GM23338 (cell line): ENCODE results near the gene NTNG1.

Experiments used
- CTCF ChIP-seq, 2 experiments: fragments of 200-600 bp in 1 of 2; sonication (generic) in 1 of 2; conservative IDR thresholded peaks; 2 replicates each; pipeline versions ENCODE4 v1.5.1 to v1.6.1; 2016 to 2017; ENCODE audit warnings: antibody characterized with exemption in 2 of 2, low read depth in 2 of 2, mild to moderate bottlenecking in 2 of 2, moderate library complexity in 1 of 2
- EZH2 ChIP-seq: fragments of 200-600 bp; sonication (generic); IDR thresholded peaks from one replicate; pipeline ENCODE4 v1.8.0; 2017; ENCODE audit warnings: antibody characterized with exemption, mild to moderate bottlenecking, low read depth; ENCODE audit not compliant: unreplicated experiment
- EZH2phosphoT487 ChIP-seq: fragments of 200-600 bp; sonication (generic); IDR thresholded peaks from one replicate; pipeline ENCODE4 v1.8.1; 2018; ENCODE audit warnings: antibody characterized with exemption; ENCODE audit not compliant: unreplicated experiment
- JUNB ChIP-seq: IDR thresholded peaks from one replicate; pipeline ENCODE4 v1.6.1; 2016; ENCODE audit warnings: antibody characterized with exemption; ENCODE audit not compliant: unreplicated experiment
- NANOG ChIP-seq: IDR thresholded peaks from 2 replicates; pipeline ENCODE4 v1.6.1; 2016; ENCODE audit warnings: antibody characterized with exemption, borderline replicate concordance
- POLR2AphosphoS5 ChIP-seq: IDR thresholded peaks from 2 replicates; pipeline ENCODE4 v1.6.1; 2016; ENCODE audit warnings: antibody characterized with exemption, low read depth
- REST ChIP-seq: IDR thresholded peaks from one replicate; pipeline ENCODE4 v1.6.1; 2018; ENCODE audit warnings: antibody characterized with exemption; ENCODE audit not compliant: unreplicated experiment
- ZNF331 ChIP-seq: fragments of 250-450 bp; sonication (Bioruptor Pico); IDR thresholded peaks from 2 replicates; pipeline ENCODE4 v1.5.0; 2020; ENCODE audit warnings: low read depth, mild to moderate bottlenecking, moderate library complexity

GRCh38 chr1:107525961-107526360 lies 385.1 kb downstream of the NTNG1 start:
- TF ChIP-seq CTCF (conservative IDR thresholded peaks at IDR 0.05; ENCODE audit: low read depth in 2 of 2) (no peak), EZH2 (no peak), EZH2phosphoT487 (no peak), JUNB (no peak), POLR2AphosphoS5 (no peak), REST (no peak), NANOG (no peak), ZNF331 (CRISPR knock-in tag) (no peak)
